ENCODE measurements around the gene ANKRD36C. TPM values are rescaled to one million over a fixed set of nuclear protein-coding genes. Genes with fewer than 3 reads are reported as not detected.
"Not testable (repeated sequence)": the region's sequence is repeated elsewhere in the genome, so short reads cannot be mapped to it uniquely, and the experiment has no call there.

ANKRD36C gene
- total and polyA plus RNA-seq, 5 donors from 2014 or later, result 15.5 to 118 (median 19.0) TPM

- not testable (repeated sequence) for H3K4me1 ChIP-seq (ENCODE audit: control insufficient read depth, insufficient read depth, low read length, poor library complexity, severe bottlenecking); H3K9me3 ChIP-seq (ENCODE audit: control insufficient read depth in 2 of 2, low read length in 2 of 2); H3K27me3 ChIP-seq (ENCODE audit: control insufficient read depth, insufficient read depth, low read length); H3K9me3 Mint-ChIP-seq; H3K36me3 Mint-ChIP-seq; H3K4me1 Mint-ChIP-seq; H3K36me3 ChIP-seq (ENCODE audit: control insufficient read depth, insufficient read depth, low read length)
- Histone ChIP-seq H3K4me3 (ENCODE audit: low read depth, low read length) (peak overlapping the region; percentile 76), H3K27ac (ENCODE audit: insufficient read depth, low read length, poor library complexity, severe bottlenecking) (peak overlapping the region; percentile 72)
- peak; percentile 64 for ATAC-seq (ENCODE audit: low read depth in 2 of 2)
- peak; percentile 54 to 75 (median 55) for DNase-seq
- Mint-ChIP-seq H3K4me3 (peak overlapping the region; percentile 91 to 94 (median 93)), H3K27ac (peak overlapping the region; percentile 86 to 93 (median 89)), H3K27me3 (peaks cover 33% of the 10 kb centered on the region)
These were observed 1.1 kb upstream of the ANKRD36C start for GRCh38 chr2:95992520-95993272.

GRCh38 chr2:95992102-95992501, 478 bp upstream of the ANKRD36C start:
- H3K4me1 ChIP-seq (ENCODE audit: control insufficient read depth, insufficient read depth, low read length, poor library complexity, severe bottlenecking); H3K9me3 Mint-ChIP-seq; H3K36me3 Mint-ChIP-seq; H3K36me3 ChIP-seq (ENCODE audit: control insufficient read depth, insufficient read depth, low read length); H3K4me3 ChIP-seq (ENCODE audit: low read depth, low read length); H3K4me1 Mint-ChIP-seq; H3K9me3 ChIP-seq (ENCODE audit: control insufficient read depth in 2 of 2, low read length in 2 of 2); H3K27me3 ChIP-seq (ENCODE audit: control insufficient read depth, insufficient read depth, low read length); H3K27ac Mint-ChIP-seq: not testable (repeated sequence)
- peak; percentile 30 to 35 for ATAC-seq (ENCODE audit: low read depth in 2 of 2)
- H3K27ac ChIP-seq (ENCODE audit: insufficient read depth, low read length, poor library complexity, severe bottlenecking), result peak overlapping the region; percentile 91
- peak overlapping the region; percentile 65 to 99 (median 78) for H3K4me3 Mint-ChIP-seq
- peaks cover 29% of the 10 kb centered on the region for H3K27me3 Mint-ChIP-seq
- peak in 1 of 3 donors; percentile 60 for DNase-seq

- not testable (repeated sequence) for H3K36me3 ChIP-seq (ENCODE audit: control insufficient read depth, insufficient read depth, low read length); ATAC-seq (ENCODE audit: low read depth in 2 of 2); H3K4me3 ChIP-seq (ENCODE audit: low read depth, low read length); H3K27me3 ChIP-seq (ENCODE audit: control insufficient read depth, insufficient read depth, low read length); H3K4me1 ChIP-seq (ENCODE audit: control insufficient read depth, insufficient read depth, low read length, poor library complexity, severe bottlenecking); H3K9me3 Mint-ChIP-seq; H3K9me3 ChIP-seq (ENCODE audit: control insufficient read depth in 2 of 2, low read length in 2 of 2); H3K36me3 Mint-ChIP-seq; H3K4me1 Mint-ChIP-seq
- H3K4me3 Mint-ChIP-seq, result peak overlapping the region in 3 of 4 donors; percentile 9 to 99 (median 36)
- peak overlapping the region in 1 of 3 donors; percentile 98 for H3K27ac Mint-ChIP-seq
- peak in 1 of 3 donors; percentile 5 for DNase-seq
- peak overlapping the region; percentile 91 for H3K27ac ChIP-seq (ENCODE audit: insufficient read depth, low read length, poor library complexity, severe bottlenecking)
- H3K27me3 Mint-ChIP-seq, result peaks cover 22% of the 10 kb centered on the region
These were observed 740 bp downstream of the ANKRD36C start for GRCh38 chr2:95990884-95991283.

GRCh38 chr2:95951662-95952061, 40.0 kb downstream of the ANKRD36C start:
- H3K9me3 ChIP-seq (ENCODE audit: control insufficient read depth in 2 of 2, low read length in 2 of 2); H3K4me1 Mint-ChIP-seq; H3K27me3 ChIP-seq (ENCODE audit: control insufficient read depth, insufficient read depth, low read length); H3K27ac ChIP-seq (ENCODE audit: insufficient read depth, low read length, poor library complexity, severe bottlenecking); DNase-seq; H3K27ac Mint-ChIP-seq; H3K4me3 Mint-ChIP-seq; H3K4me3 ChIP-seq (ENCODE audit: low read depth, low read length); H3K4me1 ChIP-seq (ENCODE audit: control insufficient read depth, insufficient read depth, low read length, poor library complexity, severe bottlenecking); H3K36me3 ChIP-seq (ENCODE audit: control insufficient read depth, insufficient read depth, low read length); H3K27me3 Mint-ChIP-seq; H3K9me3 Mint-ChIP-seq; ATAC-seq (ENCODE audit: low read depth in 2 of 2): not testable (repeated sequence)
- peaks cover 32% of the 10 kb centered on the region for H3K36me3 Mint-ChIP-seq

GRCh38 chr2:95948039-95948438, 43.6 kb downstream of the ANKRD36C start:
- not testable (repeated sequence) for H3K9me3 Mint-ChIP-seq; H3K4me3 Mint-ChIP-seq; ATAC-seq (ENCODE audit: low read depth in 2 of 2); H3K27ac Mint-ChIP-seq; H3K4me1 Mint-ChIP-seq; DNase-seq; H3K4me1 ChIP-seq (ENCODE audit: control insufficient read depth, insufficient read depth, low read length, poor library complexity, severe bottlenecking); H3K27me3 ChIP-seq (ENCODE audit: control insufficient read depth, insufficient read depth, low read length); H3K27ac ChIP-seq (ENCODE audit: insufficient read depth, low read length, poor library complexity, severe bottlenecking); H3K4me3 ChIP-seq (ENCODE audit: low read depth, low read length); H3K9me3 ChIP-seq (ENCODE audit: control insufficient read depth in 2 of 2, low read length in 2 of 2); H3K27me3 Mint-ChIP-seq
- peaks cover 30% of the 10 kb centered on the region for H3K36me3 Mint-ChIP-seq
- peaks cover 15% of the 10 kb centered on the region for H3K36me3 ChIP-seq (ENCODE audit: control insufficient read depth, insufficient read depth, low read length)

- not testable (repeated sequence) for ATAC-seq (ENCODE audit: low read depth in 2 of 2); H3K27ac Mint-ChIP-seq; H3K27me3 ChIP-seq (ENCODE audit: control insufficient read depth, insufficient read depth, low read length); H3K9me3 Mint-ChIP-seq; H3K4me3 ChIP-seq (ENCODE audit: low read depth, low read length); H3K4me1 Mint-ChIP-seq; H3K27me3 Mint-ChIP-seq; H3K36me3 ChIP-seq (ENCODE audit: control insufficient read depth, insufficient read depth, low read length); H3K27ac ChIP-seq (ENCODE audit: insufficient read depth, low read length, poor library complexity, severe bottlenecking); H3K4me3 Mint-ChIP-seq; H3K4me1 ChIP-seq (ENCODE audit: control insufficient read depth, insufficient read depth, low read length, poor library complexity, severe bottlenecking); H3K9me3 ChIP-seq (ENCODE audit: control insufficient read depth in 2 of 2, low read length in 2 of 2); DNase-seq
- H3K36me3 Mint-ChIP-seq, result peaks cover 22% of the 10 kb centered on the region
These were observed 51.7 kb downstream of the ANKRD36C start for GRCh38 chr2:95939947-95940346.

- not testable (repeated sequence) for H3K4me3 Mint-ChIP-seq; H3K4me1 ChIP-seq (ENCODE audit: control insufficient read depth, insufficient read depth, low read length, poor library complexity, severe bottlenecking); H3K27me3 ChIP-seq (ENCODE audit: control insufficient read depth, insufficient read depth, low read length); H3K9me3 ChIP-seq (ENCODE audit: control insufficient read depth in 2 of 2, low read length in 2 of 2); H3K27me3 Mint-ChIP-seq; ATAC-seq (ENCODE audit: low read depth in 2 of 2); DNase-seq; H3K4me1 Mint-ChIP-seq; H3K4me3 ChIP-seq (ENCODE audit: low read depth, low read length); H3K27ac ChIP-seq (ENCODE audit: insufficient read depth, low read length, poor library complexity, severe bottlenecking); H3K36me3 ChIP-seq (ENCODE audit: control insufficient read depth, insufficient read depth, low read length); H3K9me3 Mint-ChIP-seq
- peak overlapping the region in 1 of 3 donors; percentile 11 for H3K27ac Mint-ChIP-seq
- H3K36me3 Mint-ChIP-seq, result peaks cover 44% of the 10 kb centered on the region
These were observed 60.9 kb downstream of the ANKRD36C start for GRCh38 chr2:95930740-95931139.

GRCh38 chr2:95917007-95917406, 74.6 kb downstream of the ANKRD36C start:
- not testable (repeated sequence) for H3K4me3 Mint-ChIP-seq; H3K4me1 Mint-ChIP-seq; H3K27ac Mint-ChIP-seq; DNase-seq; H3K27ac ChIP-seq (ENCODE audit: insufficient read depth, low read length, poor library complexity, severe bottlenecking); ATAC-seq (ENCODE audit: low read depth in 2 of 2); H3K27me3 Mint-ChIP-seq; H3K27me3 ChIP-seq (ENCODE audit: control insufficient read depth, insufficient read depth, low read length); H3K4me3 ChIP-seq (ENCODE audit: low read depth, low read length); H3K4me1 ChIP-seq (ENCODE audit: control insufficient read depth, insufficient read depth, low read length, poor library complexity, severe bottlenecking); H3K9me3 Mint-ChIP-seq; H3K9me3 ChIP-seq (ENCODE audit: control insufficient read depth in 2 of 2, low read length in 2 of 2)
- H3K36me3 ChIP-seq (ENCODE audit: control insufficient read depth, insufficient read depth, low read length), result peaks cover 53% of the 10 kb centered on the region
- H3K36me3 Mint-ChIP-seq, result peaks cover 50% of the 10 kb centered on the region

Data from CD4-positive, CD25-positive, alpha-beta regulatory T cell (primary cell).